CD4-positive, alpha-beta T cell treated with Interleukin-12 subunit alpha and Interleukin-12 subunit beta, for 1 hour (primary cell): ENCODE results near the gene PARD6B.
A peak's percentile ranks its signal among the peaks of the same experiment; 100 is the strongest.

ENCODE experiments used
- DNase-seq: peaks from one replicate; pipeline ENCODE4 v3.0.0-alpha.2; 2020

Gene PARD6B

DNA sequence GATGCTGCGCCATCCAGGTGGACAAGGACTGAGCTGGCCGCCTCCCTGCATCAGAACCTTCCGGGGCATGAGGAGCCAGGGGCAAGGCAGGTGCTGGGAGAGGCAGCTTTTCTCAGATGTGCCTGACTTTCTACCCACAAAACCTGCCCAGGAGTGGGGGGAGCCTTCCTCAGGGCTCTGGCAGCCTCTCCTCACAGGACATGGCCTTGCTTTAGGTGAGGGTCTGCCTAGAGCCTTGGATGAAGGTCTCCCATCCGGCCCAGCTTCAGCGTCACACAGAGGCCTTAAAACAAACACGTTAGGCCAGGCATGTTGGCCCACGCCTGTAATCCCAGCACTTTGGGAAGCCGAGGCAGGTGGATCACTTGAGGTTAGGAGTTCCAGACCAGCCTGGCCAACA lies 70.9 kb downstream of the PARD6B start:
- no peak for DNase-seq

GRCh38 chr20:50804437-50805348 lies 73.3 kb downstream of the PARD6B start:
- peak; percentile 30 for DNase-seq

DNA sequence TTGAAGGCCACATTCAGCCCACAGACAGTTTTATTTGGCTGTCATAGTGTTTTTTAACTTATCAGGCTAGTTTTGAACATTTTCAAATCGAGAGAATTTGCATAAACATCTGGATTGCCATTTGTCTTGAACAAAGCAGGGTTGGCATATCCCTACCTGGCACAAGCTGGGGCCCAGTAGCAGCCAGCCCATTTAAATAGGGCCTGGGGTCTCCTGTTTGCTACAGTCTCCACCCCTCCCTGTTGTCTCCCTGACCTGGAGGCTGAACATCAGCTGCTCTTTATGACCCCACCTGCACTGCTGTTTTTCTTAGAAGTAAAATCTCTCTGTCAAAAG lies 73.9 kb downstream of the PARD6B start:
- no peak for DNase-seq

- DNase-seq = no peak
These were observed 74.9 kb downstream of the PARD6B start for GRCh38 chr20:50806126-50806768.
